Vagina (tissue), 2 donors: ENCODE results near the gene VTI1A.

ENCODE experiments used
- CTCF ChIP-seq, 3 experiments: fragments of 450-650 bp in 2 of 3; fragments of 200-600 bp in 1 of 3; sonication (generic) in 1 of 3; IDR thresholded peaks; one replicate each; pipeline ENCODE4 v1.5.1; 2017 to 2019; ENCODE audit warnings: antibody characterized with exemption in 3 of 3, mild to moderate bottlenecking in 2 of 3, moderate library complexity in 2 of 3
- POLR2A ChIP-seq, 2 donors: fragments of 450-650 bp; IDR thresholded peaks; one replicate each; pipeline ENCODE4 v1.6.1; 2017; ENCODE audit warnings: antibody characterized with exemption in 2 of 2, mild to moderate bottlenecking in 2 of 2, moderate library complexity in 2 of 2

GRCh38 chr10:112442063-112442462 is 5.0 kb upstream of the VTI1A start:
- TF ChIP-seq POLR2A (IDR thresholded peaks at IDR 0.05) (no peak), CTCF (IDR thresholded peaks at IDR 0.05) (no peak)
